ENCODE results near the gene OLIG1.

DNA sequence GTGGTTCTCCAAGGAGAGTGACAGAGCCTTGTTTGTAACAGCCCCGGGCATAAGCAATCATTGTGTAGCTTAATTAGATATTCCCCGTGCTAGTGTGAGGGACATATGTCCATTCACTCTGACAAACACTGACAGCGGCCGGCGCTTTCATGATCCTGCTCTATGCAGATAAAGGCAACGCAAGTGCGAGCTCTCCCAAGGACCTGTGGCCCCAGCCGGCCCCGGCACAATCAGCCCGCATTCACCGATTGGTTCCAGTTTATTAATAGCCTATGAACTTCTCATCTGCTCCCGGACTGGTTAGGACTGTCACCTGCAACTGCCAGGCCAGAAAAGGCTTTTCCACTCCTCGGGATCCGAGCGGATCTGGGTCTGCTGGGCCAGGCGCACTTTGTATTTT lies 18.0 kb upstream of the OLIG1 start:
- TF ChIP-seq, protein P1, sequence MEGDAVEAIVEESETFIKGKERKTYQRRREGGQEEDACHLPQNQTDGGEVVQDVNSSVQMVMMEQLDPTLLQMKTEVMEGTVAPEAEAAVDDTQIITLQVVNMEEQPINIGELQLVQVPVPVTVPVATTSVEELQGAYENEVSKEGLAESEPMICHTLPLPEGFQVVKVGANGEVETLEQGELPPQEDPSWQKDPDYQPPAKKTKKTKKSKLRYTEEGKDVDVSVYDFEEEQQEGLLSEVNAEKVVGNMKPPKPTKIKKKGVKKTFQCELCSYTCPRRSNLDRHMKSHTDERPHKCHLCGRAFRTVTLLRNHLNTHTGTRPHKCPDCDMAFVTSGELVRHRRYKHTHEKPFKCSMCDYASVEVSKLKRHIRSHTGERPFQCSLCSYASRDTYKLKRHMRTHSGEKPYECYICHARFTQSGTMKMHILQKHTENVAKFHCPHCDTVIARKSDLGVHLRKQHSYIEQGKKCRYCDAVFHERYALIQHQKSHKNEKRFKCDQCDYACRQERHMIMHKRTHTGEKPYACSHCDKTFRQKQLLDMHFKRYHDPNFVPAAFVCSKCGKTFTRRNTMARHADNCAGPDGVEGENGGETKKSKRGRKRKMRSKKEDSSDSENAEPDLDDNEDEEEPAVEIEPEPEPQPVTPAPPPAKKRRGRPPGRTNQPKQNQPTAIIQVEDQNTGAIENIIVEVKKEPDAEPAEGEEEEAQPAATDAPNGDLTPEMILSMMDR (IDR thresholded peaks at IDR 0.05; ENCODE audit: insufficient read depth, low read length), result no peak
- TF ChIP-seq GABPA (IDR thresholded peaks at IDR 0.05; ENCODE audit: low read depth), result no peak
